Panc1 (cell line): Measurements from ENCODE around the gene VSIR.
A peak's percentile ranks its signal among the peaks of the same experiment; 100 is the strongest.

Experiments used
- CTCF ChIP-seq: fragments of 450-650 bp; IDR thresholded peaks from 2 replicates; pipeline ENCODE4 v1.5.1; 2017; ENCODE audit warnings: mild to moderate bottlenecking
- POLR2AphosphoS5 ChIP-seq: IDR thresholded peaks from 2 replicates; pipeline ENCODE4 v1.6.1; 2012; ENCODE audit warnings: mild to moderate bottlenecking, low read depth, low read length, moderate library complexity
- TCF7L2 ChIP-seq: IDR thresholded peaks from 2 replicates; pipeline ENCODE4 v1.6.1; 2011; ENCODE audit warnings: mild to moderate bottlenecking, low read depth, low read length, inconsistent platforms

GRCh38 chr10:71812016-71812912, 38.9 kb upstream of the VSIR start:
- TF ChIP-seq POLR2AphosphoS5 (peak; percentile 59), CTCF (peak; percentile 91; the same call in 1 of the 2 replicates), TCF7L2 (no peak)
